ENCODE data around the gene BLVRA. TPM values are rescaled to one million over a fixed set of nuclear protein-coding genes. Genes with fewer than 3 reads are reported as not detected.
A peak's percentile ranks its signal among the peaks of the same experiment; 100 is the strongest.

BLVRA gene
- total RNA-seq, 1 experiment from 2014 or later = 29.8 TPM

DNA sequence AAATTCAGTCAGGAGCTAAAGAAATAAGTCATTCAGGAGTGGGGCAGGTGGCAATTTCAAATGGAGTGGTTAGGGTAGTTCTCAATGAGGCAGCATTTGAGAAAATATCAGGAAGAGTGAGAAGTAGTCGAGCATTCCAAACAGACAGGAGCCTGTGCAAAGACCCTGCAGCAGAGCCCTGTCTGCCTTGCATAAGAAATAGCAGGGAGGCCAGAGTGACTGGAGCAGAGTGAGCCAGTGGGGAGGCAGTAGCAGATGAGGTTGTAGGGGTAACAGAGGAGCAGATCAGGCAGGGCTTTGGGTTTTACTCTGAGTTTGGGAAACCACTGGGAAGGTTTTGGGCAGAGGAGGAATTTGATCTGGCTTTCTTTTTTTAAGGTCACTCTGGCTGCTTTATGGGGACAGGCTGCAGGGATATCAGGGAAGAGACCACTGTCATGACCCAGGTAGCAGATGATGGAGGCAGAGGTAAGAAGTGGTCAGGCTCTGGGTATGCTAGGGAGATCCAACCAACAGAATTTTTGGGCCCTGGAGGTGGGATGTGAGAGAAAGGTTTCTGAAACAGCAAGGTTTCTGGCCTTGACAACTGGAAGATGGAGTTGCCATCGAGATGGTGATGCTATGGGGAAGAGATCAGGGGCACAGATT lies 1.3 kb upstream of the BLVRA start:
- Mint-ChIP-seq H3K27me3 (ENCODE audit: unreplicated experiment) (peaks cover 19% of the 10 kb centered on the region), H3K4me3 (ENCODE audit: low read depth, unreplicated experiment) (peak overlapping the region; percentile 63), H3K27ac (ENCODE audit: unreplicated experiment) (no peak overlapping the region), H3K4me1 (ENCODE audit: low read depth, unreplicated experiment) (peaks cover 32% of the 10 kb centered on the region), H3K36me3 (ENCODE audit: insufficient read depth, unreplicated experiment) (peaks cover 20% of the 10 kb centered on the region), H3K9me3 (ENCODE audit: low read depth, unreplicated experiment) (no peaks in the 10 kb centered on the region)
- CTCF ChIA-PET = interaction anchor here (1.0 kb wide), 1 partner anchor 27 kb away, joined by 3 read pairs; no protein-coding TSS in a partner anchor
- no TSS peak for BruUV-seq (replicated peaks)
- intact Hi-C loops (cut with micrococcal nuclease; ENCODE audit: unreplicated experiment) = no loop called here
- TF ChIP-seq, protein P1, sequence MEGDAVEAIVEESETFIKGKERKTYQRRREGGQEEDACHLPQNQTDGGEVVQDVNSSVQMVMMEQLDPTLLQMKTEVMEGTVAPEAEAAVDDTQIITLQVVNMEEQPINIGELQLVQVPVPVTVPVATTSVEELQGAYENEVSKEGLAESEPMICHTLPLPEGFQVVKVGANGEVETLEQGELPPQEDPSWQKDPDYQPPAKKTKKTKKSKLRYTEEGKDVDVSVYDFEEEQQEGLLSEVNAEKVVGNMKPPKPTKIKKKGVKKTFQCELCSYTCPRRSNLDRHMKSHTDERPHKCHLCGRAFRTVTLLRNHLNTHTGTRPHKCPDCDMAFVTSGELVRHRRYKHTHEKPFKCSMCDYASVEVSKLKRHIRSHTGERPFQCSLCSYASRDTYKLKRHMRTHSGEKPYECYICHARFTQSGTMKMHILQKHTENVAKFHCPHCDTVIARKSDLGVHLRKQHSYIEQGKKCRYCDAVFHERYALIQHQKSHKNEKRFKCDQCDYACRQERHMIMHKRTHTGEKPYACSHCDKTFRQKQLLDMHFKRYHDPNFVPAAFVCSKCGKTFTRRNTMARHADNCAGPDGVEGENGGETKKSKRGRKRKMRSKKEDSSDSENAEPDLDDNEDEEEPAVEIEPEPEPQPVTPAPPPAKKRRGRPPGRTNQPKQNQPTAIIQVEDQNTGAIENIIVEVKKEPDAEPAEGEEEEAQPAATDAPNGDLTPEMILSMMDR (IDR thresholded peaks at IDR 0.05; ENCODE audit: unreplicated experiment) = no peak
- DNase-seq = no peak

DNA sequence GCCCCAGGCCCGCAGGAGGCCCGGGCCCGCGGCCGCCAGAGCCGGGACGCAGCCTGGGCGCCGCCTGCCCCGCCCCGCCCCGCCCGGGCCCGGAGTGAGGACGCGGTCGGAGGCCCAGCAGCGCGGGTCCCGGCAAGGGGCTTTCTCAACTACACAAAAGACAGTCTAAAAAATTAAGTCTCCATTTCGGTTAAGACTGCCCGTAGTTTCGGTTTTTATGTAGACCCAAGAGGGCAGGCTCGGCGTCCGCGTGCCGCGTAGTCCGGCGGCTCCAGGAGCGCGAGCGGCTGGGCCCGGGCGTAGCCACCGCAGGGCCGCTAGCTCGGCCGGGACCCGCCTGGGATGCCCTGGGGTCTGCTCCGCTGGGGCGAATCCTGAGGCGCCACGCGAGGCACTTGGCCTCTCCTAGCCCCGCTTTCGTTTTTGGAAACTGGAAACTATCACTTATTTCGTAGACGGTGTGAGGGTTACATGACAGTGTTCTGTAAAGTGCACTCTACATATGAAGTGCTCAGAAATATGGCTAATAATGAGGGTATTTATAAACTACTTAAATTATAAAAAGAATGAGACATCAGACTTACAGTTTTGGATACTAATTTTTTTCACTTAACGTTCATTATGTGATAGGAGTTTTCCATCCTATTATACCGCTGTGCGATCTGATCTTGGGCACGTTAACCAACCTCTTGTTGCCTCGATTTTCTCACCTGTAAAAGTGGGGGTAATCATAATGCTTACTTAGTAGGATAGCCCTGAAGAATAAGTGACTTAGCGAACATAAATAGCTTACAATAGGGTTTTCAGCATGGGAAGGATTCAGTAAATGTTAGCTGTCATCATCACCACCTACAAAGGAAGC lies 573 bp downstream of the BLVRA start:
- no TSS peak for BruUV-seq (replicated peaks)
- peaks cover 27% of the 10 kb centered on the region for H3K36me3 Mint-ChIP-seq (ENCODE audit: insufficient read depth, unreplicated experiment)
- H3K9me3 Mint-ChIP-seq (ENCODE audit: low read depth, unreplicated experiment) = no peaks in the 10 kb centered on the region
- peaks cover 48% of the 10 kb centered on the region for H3K4me1 Mint-ChIP-seq (ENCODE audit: low read depth, unreplicated experiment)
- peaks cover 19% of the 10 kb centered on the region for H3K27me3 Mint-ChIP-seq (ENCODE audit: unreplicated experiment)
- CTCF ChIA-PET = interaction anchor here (0.6 to 1.1 kb wide), 4 partner anchors 9 to 80 kb away, joined by 3 to 5 read pairs (median 4); partner anchors contain the start of gene COA1
- peak overlapping the region; percentile 63 for H3K4me3 Mint-ChIP-seq (ENCODE audit: low read depth, unreplicated experiment)
- TF ChIP-seq, protein P1 (IDR thresholded peaks at IDR 0.05; ENCODE audit: unreplicated experiment) = no peak
- intact Hi-C loops (cut with micrococcal nuclease; ENCODE audit: unreplicated experiment) = no loop called here
- no peak overlapping the region for H3K27ac Mint-ChIP-seq (ENCODE audit: unreplicated experiment)
- DNase-seq = peak; percentile 53

DNA sequence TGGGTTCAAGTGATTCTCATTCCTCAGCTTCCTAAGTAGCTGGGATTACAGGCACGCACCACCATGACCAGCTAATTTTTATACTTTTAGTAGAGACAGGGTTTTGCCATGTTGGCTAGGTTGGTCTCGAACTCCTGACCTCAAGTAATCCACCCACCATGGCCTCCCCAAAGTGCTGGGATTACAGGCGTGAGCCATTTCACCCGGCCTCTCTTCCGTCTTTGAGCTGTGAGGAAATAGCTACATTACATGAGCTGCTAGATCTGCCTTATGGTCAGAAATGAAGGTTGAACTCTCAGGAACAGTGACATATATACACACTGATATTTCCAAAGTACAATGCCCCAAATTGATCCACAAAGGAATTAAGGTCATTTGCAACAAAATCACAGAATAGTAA lies 2.4 kb downstream of the BLVRA start:
- no peak overlapping the region for H3K27ac Mint-ChIP-seq (ENCODE audit: unreplicated experiment)
- H3K4me3 Mint-ChIP-seq (ENCODE audit: low read depth, unreplicated experiment) = no peak overlapping the region
- CTCF ChIA-PET = interaction anchor here (0.5 to 0.7 kb wide), 2 partner anchors 60 to 166 kb away, joined by 3 to 5 read pairs; no protein-coding TSS in a partner anchor
- DNase-seq = no peak
- no TSS peak for BruUV-seq (replicated peaks)
- TF ChIP-seq, protein P1 (IDR thresholded peaks at IDR 0.05; ENCODE audit: unreplicated experiment) = no peak
- peaks cover 19% of the 10 kb centered on the region for H3K27me3 Mint-ChIP-seq (ENCODE audit: unreplicated experiment)
- H3K4me1 Mint-ChIP-seq (ENCODE audit: low read depth, unreplicated experiment) = peaks cover 63% of the 10 kb centered on the region
- peaks cover 41% of the 10 kb centered on the region for H3K36me3 Mint-ChIP-seq (ENCODE audit: insufficient read depth, unreplicated experiment)
- no peaks in the 10 kb centered on the region for H3K9me3 Mint-ChIP-seq (ENCODE audit: low read depth, unreplicated experiment)
- intact Hi-C loops (cut with micrococcal nuclease; ENCODE audit: unreplicated experiment) = loop anchor here (5.0 kb wide), 1 partner anchor 34 kb away; the partner anchor contains the start of gene COA1

DNA sequence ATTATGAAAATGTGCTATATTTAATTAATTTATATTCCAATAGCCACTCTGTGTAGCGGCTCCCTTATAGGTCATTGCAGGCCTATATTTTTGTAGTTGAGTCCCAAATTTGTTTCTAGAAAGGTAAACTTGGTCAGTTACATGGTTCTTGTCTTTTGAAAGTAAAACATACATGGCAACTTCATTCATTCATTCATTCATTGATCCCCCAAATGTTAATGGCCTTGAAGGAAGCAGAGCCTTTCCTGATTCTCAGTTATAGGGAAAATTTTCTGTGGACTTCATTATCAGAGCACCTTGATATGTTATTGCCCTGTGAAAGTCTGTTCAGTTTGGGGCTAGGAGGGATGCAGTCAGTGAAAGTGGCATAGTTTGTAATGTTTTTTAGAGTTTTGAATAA lies 2.9 kb downstream of the BLVRA start:
- CTCF ChIA-PET = interaction anchor here (0.6 kb wide), 1 partner anchor 179 kb away, joined by 3 read pairs; the partner anchor contains the start of gene STK17A
- BruUV-seq (replicated peaks) = no TSS peak

More for the DNA sequence above, 2.9 kb downstream of the BLVRA start:
- Mint-ChIP-seq H3K4me3 (ENCODE audit: low read depth, unreplicated experiment) (no peak overlapping the region), H3K27ac (ENCODE audit: unreplicated experiment) (no peak overlapping the region), H3K9me3 (ENCODE audit: low read depth, unreplicated experiment) (no peaks in the 10 kb centered on the region), H3K27me3 (ENCODE audit: unreplicated experiment) (peaks cover 17% of the 10 kb centered on the region), H3K36me3 (ENCODE audit: insufficient read depth, unreplicated experiment) (peaks cover 41% of the 10 kb centered on the region), H3K4me1 (ENCODE audit: low read depth, unreplicated experiment) (peaks cover 63% of the 10 kb centered on the region)
- intact Hi-C loops (cut with micrococcal nuclease; ENCODE audit: unreplicated experiment) = loop anchor here (5.0 kb wide), 1 partner anchor 34 kb away; the partner anchor contains the start of gene COA1
- no peak for DNase-seq
- TF ChIP-seq, protein P1 (IDR thresholded peaks at IDR 0.05; ENCODE audit: unreplicated experiment) = no peak
